Activated T-helper 1 cell treated with anti-CD3 and anti-CD28 coated beads, Interleukin-12 subunit alpha, Interleukin-12 subunit beta, Interleukin-2, Interleukin-4 antibody, amounts not matched to agents 30 ng/mL and 10 ng/mL and 1 ng/mL, durations not matched to agents 14 hours and 24 hours and 36 hours (primary cell): ENCODE measurements around the gene APOM. TPM values are rescaled to one million over a fixed set of nuclear protein-coding genes. Genes with fewer than 3 reads are reported as not detected.

Experiments used
- DNase-seq: peaks from one replicate; pipeline ENCODE4 v3.0.0; 2021; ENCODE audit warnings: low spot score
- H3K27ac Mint-ChIP-seq: one replicate; pipeline ENCODE4 v1.8.0; 2021; ENCODE audit warnings: mild to moderate bottlenecking, mixed read lengths
- H3K27me3 Mint-ChIP-seq: one replicate; pipeline ENCODE4 v1.8.0; 2022; ENCODE audit warnings: mild to moderate bottlenecking, moderate library complexity, mixed read lengths; ENCODE audit not compliant: insufficient read depth
- H3K36me3 Mint-ChIP-seq: one replicate; pipeline ENCODE4 v1.8.0; 2021; ENCODE audit warnings: low read depth, mixed read lengths
- H3K4me1 Mint-ChIP-seq: one replicate; pipeline ENCODE4 v1.8.0; 2021; ENCODE audit warnings: low read depth, mixed read lengths
- H3K4me3 Mint-ChIP-seq: one replicate; pipeline ENCODE4 v1.8.0; 2021; ENCODE audit warnings: mild to moderate bottlenecking, moderate library complexity, mixed read lengths
- H3K9me3 Mint-ChIP-seq: one replicate; pipeline ENCODE4 v1.8.0; 2021; ENCODE audit warnings: mixed read lengths
- intact Hi-C: fragments of 100-400 bp; cut with micrococcal nuclease; formaldehyde crosslinking; loops from one replicate; pipeline ENCODE4 v1.15.1; 2024
- total RNA-seq: library from RNA; stranded (reverse); gene quantifications from 2 replicates; pipeline ENCODE4 v1.2.3, GENCODE V29; 2022

Gene APOM
- total RNA-seq, 1 donor from 2014 or later, result 1.8 TPM

DNA sequence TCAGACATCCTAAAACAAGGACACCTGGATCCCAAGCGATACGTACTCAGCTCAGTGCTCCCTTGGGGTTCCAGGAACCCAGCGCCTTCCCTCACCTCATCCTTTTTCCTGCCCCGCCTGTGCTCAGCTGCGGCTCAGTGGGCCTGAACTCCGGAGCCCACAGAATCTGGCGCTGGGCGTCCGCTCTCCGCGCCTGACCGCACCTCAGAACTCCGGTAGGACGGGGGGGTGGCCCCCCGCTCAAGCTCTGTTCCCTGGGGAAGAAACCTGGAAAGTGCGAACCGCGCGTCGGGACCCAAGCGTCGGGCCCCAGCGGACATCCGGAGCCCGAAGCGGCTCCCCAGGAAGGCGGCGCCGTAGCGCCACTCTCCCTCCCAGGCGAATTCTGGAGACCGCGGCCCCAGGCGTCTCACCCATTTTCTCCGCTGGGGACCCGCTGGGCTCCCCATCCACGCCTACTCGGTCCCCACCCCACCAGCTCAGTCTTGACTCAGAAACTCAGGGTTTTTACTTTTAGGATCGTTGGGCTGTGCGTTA, 25.5 kb downstream of the APOM start:
- Mint-ChIP-seq H3K4me1 (peaks cover 24% of the 10 kb centered on the region), H3K4me3 (peak overlapping the region; percentile 80), H3K27me3 (no peaks in the 10 kb centered on the region), H3K27ac (peak overlapping the region; percentile 54), H3K36me3 (peaks cover 11% of the 10 kb centered on the region), H3K9me3 (no peaks in the 10 kb centered on the region)
- intact Hi-C loops, result no loop called here
- peak; percentile 20 for DNase-seq

DNA sequence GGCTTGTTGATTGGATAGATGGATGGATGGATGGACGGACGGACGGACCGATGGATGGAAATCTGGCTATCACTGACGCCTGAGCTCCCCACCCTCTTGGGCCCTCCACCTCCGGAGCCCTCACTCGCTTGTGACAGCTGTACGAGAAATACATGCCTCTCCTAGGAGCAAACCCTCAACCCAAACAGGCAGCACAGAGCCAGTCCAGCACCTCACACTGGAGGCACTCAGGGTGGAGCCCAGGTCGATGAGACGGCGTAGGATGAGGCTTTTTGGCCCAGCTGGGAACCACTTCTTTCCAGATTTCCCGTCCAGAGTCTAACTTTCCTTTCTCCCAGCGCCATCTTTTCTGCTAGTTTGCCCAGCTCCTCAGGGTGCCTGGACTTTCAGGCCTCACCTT, 27.9 kb downstream of the APOM start:
- Mint-ChIP-seq H3K4me3 (no peak overlapping the region), H3K36me3 (peaks cover 19% of the 10 kb centered on the region), H3K27ac (no peak overlapping the region), H3K9me3 (no peaks in the 10 kb centered on the region), H3K4me1 (peaks cover 24% of the 10 kb centered on the region), H3K27me3 (no peaks in the 10 kb centered on the region)
- DNase-seq, result no peak
- intact Hi-C loops, result no loop called here

DNA sequence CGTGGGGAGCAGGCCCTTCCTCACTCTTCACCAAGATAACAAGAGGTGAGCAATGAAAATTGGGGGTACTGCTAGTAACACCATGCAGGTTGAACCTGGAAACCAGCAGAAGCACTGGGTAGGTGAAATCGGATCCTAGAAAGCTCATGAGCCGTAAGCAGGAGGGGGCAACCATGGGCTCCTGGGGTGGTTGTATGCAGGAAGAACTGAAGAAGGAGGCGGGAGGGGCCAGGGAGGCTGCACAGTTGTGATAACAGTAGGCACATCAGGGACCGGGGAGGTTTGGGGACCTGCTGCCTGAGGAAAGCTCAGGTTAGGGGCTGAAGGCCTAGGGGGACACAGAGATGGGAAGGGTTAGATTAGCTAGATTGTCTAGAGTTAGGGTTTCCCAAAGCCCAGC, 30.8 kb downstream of the APOM start:
- DNase-seq, result no peak
- Mint-ChIP-seq H3K27me3 (no peaks in the 10 kb centered on the region), H3K9me3 (no peaks in the 10 kb centered on the region), H3K27ac (no peak overlapping the region), H3K36me3 (peaks cover 28% of the 10 kb centered on the region), H3K4me1 (peaks cover 13% of the 10 kb centered on the region), H3K4me3 (no peak overlapping the region)
- intact Hi-C loops, result no loop called here

DNA sequence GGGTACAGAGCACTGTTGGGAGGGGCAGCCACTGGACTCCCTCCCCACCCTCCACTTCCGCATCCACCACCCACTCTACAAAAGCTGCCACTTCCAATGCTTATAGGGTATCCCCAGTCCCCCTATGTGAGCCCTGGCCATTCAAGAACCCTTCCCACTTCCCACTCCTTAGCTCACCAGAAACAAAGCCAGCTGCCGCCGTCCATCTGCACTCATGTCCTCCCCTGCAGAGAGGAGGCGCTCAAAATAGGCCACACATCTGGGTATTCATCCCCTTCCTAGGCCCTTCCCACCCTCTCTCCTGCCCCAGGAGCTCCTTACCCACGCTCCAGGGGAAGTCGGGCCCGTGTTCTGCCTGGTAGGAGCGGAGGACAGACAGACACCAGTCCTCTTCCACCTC, 31.6 kb downstream of the APOM start:
- H3K27ac Mint-ChIP-seq, result no peak overlapping the region
- H3K36me3 Mint-ChIP-seq, result peaks cover 29% of the 10 kb centered on the region
- no peaks in the 10 kb centered on the region for H3K27me3 Mint-ChIP-seq
- H3K4me1 Mint-ChIP-seq, result peaks cover 10% of the 10 kb centered on the region
- H3K9me3 Mint-ChIP-seq, result no peaks in the 10 kb centered on the region
- H3K4me3 Mint-ChIP-seq, result no peak overlapping the region
- no peak for DNase-seq
- intact Hi-C loops, result no loop called here

DNA sequence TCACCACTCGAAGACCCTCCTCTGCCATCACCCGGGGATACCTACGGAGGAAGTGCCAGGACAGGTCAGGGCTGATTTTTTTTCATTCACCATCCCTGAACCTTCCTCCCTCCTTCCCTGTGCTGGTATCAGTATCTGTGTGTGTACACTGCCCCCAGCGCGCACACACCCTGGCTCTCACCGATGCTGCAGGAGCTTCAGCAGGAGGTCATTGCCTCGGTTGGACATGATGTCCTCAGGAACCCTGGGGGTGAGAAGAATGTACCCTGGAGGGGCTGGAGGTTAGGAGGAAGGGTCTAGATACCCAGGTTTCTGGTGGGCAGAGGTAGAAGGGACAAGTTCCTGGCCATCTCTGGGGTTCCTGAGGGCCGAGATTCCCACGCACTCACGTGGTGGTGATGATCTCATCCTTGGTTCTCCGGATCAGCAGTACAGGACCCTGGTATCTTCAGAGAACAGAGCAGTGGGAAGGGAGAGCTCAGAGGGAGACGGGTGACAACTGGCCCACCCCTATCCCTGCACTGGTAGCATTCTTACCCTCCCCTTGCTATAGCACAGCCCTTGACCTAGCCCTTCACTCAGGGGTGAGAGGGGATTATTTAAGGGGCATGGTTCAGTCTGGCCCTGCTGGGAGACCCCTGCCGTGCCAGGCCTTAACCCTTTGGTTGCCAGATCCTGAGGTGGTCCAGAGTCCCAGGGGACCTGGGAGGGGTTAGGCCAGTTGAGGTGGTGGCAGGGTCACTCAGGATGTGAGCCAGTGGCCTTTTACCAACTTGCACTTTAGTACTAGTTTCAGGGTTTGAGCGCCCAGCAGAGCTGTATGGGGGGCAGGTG, 32.4 kb downstream of the APOM start:
- H3K4me3 Mint-ChIP-seq, result no peak overlapping the region
- intact Hi-C loops, result no loop called here
- no peak overlapping the region for H3K27ac Mint-ChIP-seq
- DNase-seq, result no peak
- H3K27me3 Mint-ChIP-seq, result no peaks in the 10 kb centered on the region
- H3K4me1 Mint-ChIP-seq, result peaks cover 10% of the 10 kb centered on the region
- H3K36me3 Mint-ChIP-seq, result peaks cover 34% of the 10 kb centered on the region
- H3K9me3 Mint-ChIP-seq, result no peaks in the 10 kb centered on the region

DNA sequence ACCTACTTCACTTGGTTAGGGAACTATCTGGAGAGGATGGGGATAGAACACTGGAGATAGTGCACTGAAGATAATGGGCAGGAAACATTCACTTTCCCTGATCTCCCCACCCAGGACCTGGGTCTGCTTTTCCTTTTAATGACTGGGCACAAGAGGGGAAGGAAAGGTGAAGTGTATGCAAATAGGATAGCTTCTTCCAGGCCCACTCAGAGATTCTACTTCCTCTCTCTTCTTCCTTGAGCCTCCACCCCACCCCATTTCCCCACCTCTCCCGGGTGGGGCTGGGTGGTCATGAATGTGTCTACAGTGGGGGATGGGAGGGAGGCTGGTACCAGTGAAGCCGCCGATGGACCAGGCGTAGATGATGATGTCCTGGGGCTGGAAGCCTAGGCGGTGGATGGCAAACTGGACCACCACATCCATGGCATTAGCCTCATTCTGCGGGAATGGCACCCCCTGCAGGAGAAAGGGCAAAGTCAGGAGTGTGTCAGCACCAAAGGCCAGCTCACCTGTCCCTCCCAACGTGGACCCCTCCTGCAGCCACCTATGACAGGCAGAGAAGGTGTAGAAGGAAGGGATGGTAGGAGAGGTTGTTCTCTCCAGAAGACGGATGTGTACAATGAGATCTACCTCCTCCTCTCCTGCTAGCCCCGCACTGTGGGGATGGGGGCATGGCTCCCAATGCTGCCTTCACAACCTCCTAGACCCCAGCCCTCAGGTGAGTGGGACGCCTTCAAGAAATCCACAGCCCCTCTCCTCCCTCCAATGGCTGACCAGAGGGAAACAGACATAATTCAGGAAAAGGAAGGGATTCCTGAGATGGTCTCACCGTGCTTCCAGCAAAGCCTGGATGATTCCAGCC, 33.8 kb downstream of the APOM start:
- no peak overlapping the region for H3K27ac Mint-ChIP-seq
- peaks cover 10% of the 10 kb centered on the region for H3K4me1 Mint-ChIP-seq
- intact Hi-C loops, result no loop called here
- H3K36me3 Mint-ChIP-seq, result peaks cover 34% of the 10 kb centered on the region
- no peak for DNase-seq
- H3K27me3 Mint-ChIP-seq, result no peaks in the 10 kb centered on the region
- no peak overlapping the region for H3K4me3 Mint-ChIP-seq
- no peaks in the 10 kb centered on the region for H3K9me3 Mint-ChIP-seq

DNA sequence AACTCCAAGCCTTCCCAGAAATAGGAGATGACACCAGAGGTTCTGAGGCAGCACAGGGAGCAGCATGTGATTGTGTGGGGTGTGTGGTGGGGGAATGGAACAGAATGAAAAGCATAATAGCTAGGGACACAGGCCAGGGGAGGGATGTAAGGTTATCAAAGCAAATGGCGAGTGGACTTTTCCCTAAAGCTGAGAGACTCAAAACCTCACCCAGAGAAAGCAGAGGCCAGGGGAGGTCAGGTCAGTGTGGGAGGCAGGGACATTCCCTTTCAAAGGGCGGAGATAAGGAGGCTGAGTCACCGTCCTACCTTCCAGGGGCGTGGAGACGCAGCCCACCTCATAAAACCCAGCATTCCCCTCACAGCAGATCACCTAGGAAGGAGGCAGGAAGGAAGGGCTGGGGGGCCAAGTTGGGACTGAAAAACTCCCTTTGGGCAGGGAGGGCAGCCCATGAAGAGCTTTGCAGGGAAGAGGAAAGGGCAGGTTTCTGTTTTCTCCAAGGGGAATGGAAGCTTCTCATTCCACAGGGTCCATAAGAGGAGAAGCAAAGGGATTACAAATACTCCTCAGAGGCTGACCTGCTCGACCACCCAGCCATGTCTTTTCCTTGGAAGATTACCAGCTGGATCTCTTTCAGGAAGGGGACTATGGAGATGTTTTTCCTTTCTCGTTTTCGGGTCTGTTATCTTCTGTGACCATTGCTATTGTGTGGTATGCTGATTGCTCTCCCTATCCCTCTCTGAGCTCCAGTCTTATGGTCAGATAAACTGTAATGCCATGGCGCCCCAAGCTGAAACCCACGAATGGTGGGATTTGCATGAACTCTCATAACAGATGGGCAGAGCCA, 34.8 kb downstream of the APOM start:
- Mint-ChIP-seq H3K9me3 (no peaks in the 10 kb centered on the region), H3K36me3 (peaks cover 36% of the 10 kb centered on the region), H3K4me1 (peaks cover 10% of the 10 kb centered on the region), H3K27ac (no peak overlapping the region), H3K4me3 (no peak overlapping the region), H3K27me3 (no peaks in the 10 kb centered on the region)
- no peak for DNase-seq
- intact Hi-C loops, result no loop called here

DNA sequence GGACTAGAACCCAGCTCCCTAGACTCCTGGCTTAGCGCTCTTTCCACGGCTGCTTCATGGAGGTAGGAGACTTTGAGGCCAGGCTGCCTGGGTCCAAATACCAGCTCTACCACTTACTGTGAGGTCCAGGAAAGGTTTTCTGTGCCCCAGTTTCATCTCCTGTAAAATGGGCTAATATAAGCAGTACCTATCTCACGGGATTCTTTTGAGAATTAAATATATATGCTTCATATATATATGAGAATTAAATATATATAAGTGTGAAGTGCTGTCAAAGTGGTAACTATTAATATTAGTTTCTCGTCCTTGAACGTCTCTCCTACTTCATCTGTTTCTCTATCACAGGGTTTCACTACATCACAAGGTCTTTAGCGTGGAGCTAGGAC, 35.4 kb downstream of the APOM start:
- no peaks in the 10 kb centered on the region for H3K9me3 Mint-ChIP-seq
- H3K4me3 Mint-ChIP-seq, result no peak overlapping the region
- peaks cover 10% of the 10 kb centered on the region for H3K4me1 Mint-ChIP-seq
- no peaks in the 10 kb centered on the region for H3K27me3 Mint-ChIP-seq
- no peak overlapping the region for H3K27ac Mint-ChIP-seq
- no peak for DNase-seq
- intact Hi-C loops, result no loop called here
- peaks cover 36% of the 10 kb centered on the region for H3K36me3 Mint-ChIP-seq

DNA sequence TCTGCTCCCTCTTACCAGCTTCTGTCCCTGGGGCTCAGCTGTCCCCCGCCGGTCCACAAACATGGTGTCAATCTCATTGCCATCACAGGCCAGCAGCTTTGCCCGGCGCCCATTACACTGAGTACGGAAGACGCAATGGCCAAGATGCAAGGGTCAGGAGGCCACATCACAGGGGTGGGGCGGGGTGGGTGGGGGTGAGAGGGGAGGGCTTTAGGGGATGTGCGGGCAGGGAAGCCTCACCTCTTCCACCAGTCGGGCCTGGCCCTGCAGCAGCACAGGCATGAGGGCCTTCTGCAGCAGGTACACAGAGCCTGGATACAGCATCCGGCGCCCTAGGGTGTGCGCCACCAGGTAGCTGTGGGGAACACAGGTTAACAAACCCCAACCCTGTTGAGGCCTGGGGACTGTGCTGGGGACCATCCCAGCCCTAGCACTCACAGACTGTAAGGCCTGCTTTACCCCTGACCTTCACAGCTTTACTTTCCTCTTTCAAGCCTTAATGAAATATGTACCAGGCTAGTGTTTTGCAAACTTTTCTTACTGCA, 35.9 kb downstream of the APOM start:
- H3K9me3 Mint-ChIP-seq, result no peaks in the 10 kb centered on the region
- H3K27ac Mint-ChIP-seq, result no peak overlapping the region
- no peak for DNase-seq
- peaks cover 32% of the 10 kb centered on the region for H3K36me3 Mint-ChIP-seq
- intact Hi-C loops, result no loop called here
- no peaks in the 10 kb centered on the region for H3K27me3 Mint-ChIP-seq
- no peak overlapping the region for H3K4me3 Mint-ChIP-seq
- H3K4me1 Mint-ChIP-seq, result peaks cover 10% of the 10 kb centered on the region

DNA sequence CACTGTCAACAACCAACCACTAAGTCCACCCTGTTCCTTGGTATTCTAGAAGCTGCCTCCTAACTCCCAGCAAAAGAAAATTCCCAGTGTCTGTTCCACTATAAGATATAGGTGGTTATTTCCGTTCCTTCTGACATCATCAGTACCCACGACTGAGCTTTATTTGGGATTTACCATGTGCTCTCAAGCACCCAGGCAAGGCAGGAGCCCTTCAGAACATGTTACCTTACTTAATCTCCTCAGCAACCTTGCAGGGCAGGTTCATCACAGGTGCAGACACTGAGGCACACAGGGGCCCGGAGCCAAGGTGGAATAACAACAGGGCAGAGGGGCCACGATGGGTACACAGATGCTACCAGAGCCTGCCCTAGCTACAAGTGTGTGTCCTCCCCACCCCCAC, 36.7 kb downstream of the APOM start:
- intact Hi-C loops, result no loop called here

DNA sequence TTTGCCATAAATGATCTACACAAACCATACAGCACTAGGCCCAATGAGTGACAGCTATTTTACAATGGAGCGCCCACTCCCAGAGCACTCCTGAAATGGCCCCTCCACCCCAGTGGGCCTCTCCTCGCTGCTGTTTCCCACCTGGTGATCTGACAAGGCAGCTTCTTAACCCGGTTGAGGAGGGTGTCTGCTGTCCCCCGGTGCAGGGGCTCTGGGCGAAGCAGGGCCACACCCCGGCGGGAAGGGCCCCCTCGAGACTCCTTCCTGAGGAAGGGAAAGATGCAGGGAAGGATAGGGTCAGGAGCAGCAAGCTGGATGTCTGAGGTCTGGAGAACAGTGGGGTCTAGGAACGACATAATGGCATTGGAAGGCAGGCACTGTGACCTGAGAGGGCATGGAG, 37.2 kb downstream of the APOM start:
- peaks cover 35% of the 10 kb centered on the region for H3K36me3 Mint-ChIP-seq
- no peak overlapping the region for H3K4me3 Mint-ChIP-seq
- intact Hi-C loops, result no loop called here

More for the DNA sequence above, 36.7 kb downstream of the APOM start:
- Mint-ChIP-seq H3K9me3 (no peaks in the 10 kb centered on the region), H3K36me3 (peaks cover 35% of the 10 kb centered on the region), H3K4me3 (no peak overlapping the region), H3K27ac (no peak overlapping the region), H3K4me1 (peaks cover 13% of the 10 kb centered on the region), H3K27me3 (no peaks in the 10 kb centered on the region)
- no peak for DNase-seq

DNA sequence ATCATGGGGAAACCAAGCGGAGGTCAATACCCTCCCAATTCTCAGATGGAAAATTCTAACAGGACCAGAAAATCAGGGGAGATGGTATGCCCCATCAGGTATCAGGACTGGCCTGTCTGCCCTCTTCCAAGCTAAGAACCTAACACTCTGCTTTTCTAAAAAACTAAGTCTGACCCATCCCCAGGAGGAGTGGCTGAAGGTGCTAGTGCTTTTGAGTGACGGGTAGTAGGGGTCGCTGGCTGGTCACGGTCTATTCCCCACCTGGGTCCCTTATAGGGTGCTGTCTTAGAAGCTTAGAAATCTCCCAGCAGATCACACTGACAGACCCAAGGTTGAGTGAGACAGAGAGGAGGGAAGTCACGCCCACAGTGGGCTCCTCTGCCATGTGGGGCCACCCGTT, 37.8 kb downstream of the APOM start:
- Mint-ChIP-seq H3K4me1 (peaks cover 22% of the 10 kb centered on the region), H3K4me3 (no peak overlapping the region), H3K9me3 (no peaks in the 10 kb centered on the region), H3K27me3 (no peaks in the 10 kb centered on the region), H3K27ac (no peak overlapping the region), H3K36me3 (peaks cover 34% of the 10 kb centered on the region)
- no peak for DNase-seq
- intact Hi-C loops, result no loop called here

More for the DNA sequence above, 37.2 kb downstream of the APOM start:
- Mint-ChIP-seq H3K9me3 (no peaks in the 10 kb centered on the region), H3K4me1 (peaks cover 18% of the 10 kb centered on the region), H3K27me3 (no peaks in the 10 kb centered on the region), H3K27ac (no peak overlapping the region)
- DNase-seq, result no peak
